Left ventricle myocardium inferior (tissue), 1 donor: ENCODE results near the gene LRRC7. TPM values are rescaled to one million over a fixed set of nuclear protein-coding genes. Genes with fewer than 3 reads are reported as not detected.

Experiments
- DNase-seq: peaks from one replicate; pipeline ENCODE4 v3.0.0-alpha.2; 2020
- H3K27ac ChIP-seq: fragments of 200-600 bp; replicated peaks from 2 replicates; pipeline ENCODE4 v1.8.0; 2021
- H3K27me3 ChIP-seq: fragments of 200-600 bp; 2 replicates; pipeline ENCODE4 v1.8.0; 2021; ENCODE audit warnings: low read depth
- H3K36me3 ChIP-seq: fragments of 200-600 bp; 2 replicates; pipeline ENCODE4 v1.8.0; 2021
- H3K4me1 ChIP-seq: fragments of 200-600 bp; 2 replicates; pipeline ENCODE4 v1.8.0; 2021
- H3K4me3 ChIP-seq: fragments of 200-600 bp; 2 replicates; pipeline ENCODE4 v1.8.0; 2021; ENCODE audit warnings: mild to moderate bottlenecking, moderate library complexity
- H3K9me3 ChIP-seq: fragments of 200-600 bp; replicated peaks from 2 replicates; pipeline ENCODE4 v1.8.0; 2021
- intact Hi-C: fragments of 100-400 bp; cut with micrococcal nuclease; formaldehyde crosslinking; loops from one replicate; pipeline ENCODE4 v1.11.0; 2022
- total RNA-seq: library from RNA; stranded (reverse); fragmentation: NEBNext Ultra II Directional; extraction: Animal tissue kit (Norgen Biotek cat#: 25700); gene quantifications from one replicate; pipeline ENCODE4 v1.2.1, GENCODE V29; 2021
- TF ChIP-seq, protein P1 (sequence below): fragments of 200-600 bp; IDR thresholded peaks from 2 replicates; pipeline ENCODE4 v1.8.0; 2021; ENCODE audit warnings: antibody characterized with exemption, mild to moderate bottlenecking, borderline replicate concordance
- donor health status: DM: no; HTN: yes; CAD: no; lungs with severe emphysema.

Gene LRRC7
- total RNA-seq, 1 donor from 2014 or later = 0.44 TPM

DNA sequence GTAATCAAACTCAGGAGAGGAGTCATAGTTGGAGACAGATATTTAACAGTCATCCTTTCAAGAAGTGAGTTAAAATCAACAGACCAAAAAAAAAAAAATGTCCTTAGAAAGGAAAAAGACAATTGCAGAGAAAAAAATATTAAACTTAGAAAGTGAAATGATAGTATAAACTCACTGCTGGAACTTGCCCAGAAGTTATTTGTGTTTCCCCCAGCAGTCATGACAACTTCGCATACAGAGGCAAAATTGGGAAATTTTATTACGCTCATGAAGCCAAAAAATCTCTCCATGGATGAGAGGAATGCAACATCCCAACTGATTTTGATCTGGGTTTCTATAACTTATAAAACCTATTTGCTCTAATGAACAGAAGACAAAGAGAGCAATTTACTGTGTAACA is 198.2 kb downstream of the LRRC7 start:
- H3K36me3 ChIP-seq = no peaks in the 10 kb centered on the region
- H3K9me3 ChIP-seq = no peaks in the 10 kb centered on the region
- intact Hi-C loops = no loop called here
- no peak for DNase-seq
- no peaks in the 10 kb centered on the region for H3K4me1 ChIP-seq
- no peak overlapping the region for H3K27ac ChIP-seq
- H3K27me3 ChIP-seq = no peaks in the 10 kb centered on the region
- TF ChIP-seq, protein P1, sequence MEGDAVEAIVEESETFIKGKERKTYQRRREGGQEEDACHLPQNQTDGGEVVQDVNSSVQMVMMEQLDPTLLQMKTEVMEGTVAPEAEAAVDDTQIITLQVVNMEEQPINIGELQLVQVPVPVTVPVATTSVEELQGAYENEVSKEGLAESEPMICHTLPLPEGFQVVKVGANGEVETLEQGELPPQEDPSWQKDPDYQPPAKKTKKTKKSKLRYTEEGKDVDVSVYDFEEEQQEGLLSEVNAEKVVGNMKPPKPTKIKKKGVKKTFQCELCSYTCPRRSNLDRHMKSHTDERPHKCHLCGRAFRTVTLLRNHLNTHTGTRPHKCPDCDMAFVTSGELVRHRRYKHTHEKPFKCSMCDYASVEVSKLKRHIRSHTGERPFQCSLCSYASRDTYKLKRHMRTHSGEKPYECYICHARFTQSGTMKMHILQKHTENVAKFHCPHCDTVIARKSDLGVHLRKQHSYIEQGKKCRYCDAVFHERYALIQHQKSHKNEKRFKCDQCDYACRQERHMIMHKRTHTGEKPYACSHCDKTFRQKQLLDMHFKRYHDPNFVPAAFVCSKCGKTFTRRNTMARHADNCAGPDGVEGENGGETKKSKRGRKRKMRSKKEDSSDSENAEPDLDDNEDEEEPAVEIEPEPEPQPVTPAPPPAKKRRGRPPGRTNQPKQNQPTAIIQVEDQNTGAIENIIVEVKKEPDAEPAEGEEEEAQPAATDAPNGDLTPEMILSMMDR = no peak
- no peak overlapping the region for H3K4me3 ChIP-seq

DNA sequence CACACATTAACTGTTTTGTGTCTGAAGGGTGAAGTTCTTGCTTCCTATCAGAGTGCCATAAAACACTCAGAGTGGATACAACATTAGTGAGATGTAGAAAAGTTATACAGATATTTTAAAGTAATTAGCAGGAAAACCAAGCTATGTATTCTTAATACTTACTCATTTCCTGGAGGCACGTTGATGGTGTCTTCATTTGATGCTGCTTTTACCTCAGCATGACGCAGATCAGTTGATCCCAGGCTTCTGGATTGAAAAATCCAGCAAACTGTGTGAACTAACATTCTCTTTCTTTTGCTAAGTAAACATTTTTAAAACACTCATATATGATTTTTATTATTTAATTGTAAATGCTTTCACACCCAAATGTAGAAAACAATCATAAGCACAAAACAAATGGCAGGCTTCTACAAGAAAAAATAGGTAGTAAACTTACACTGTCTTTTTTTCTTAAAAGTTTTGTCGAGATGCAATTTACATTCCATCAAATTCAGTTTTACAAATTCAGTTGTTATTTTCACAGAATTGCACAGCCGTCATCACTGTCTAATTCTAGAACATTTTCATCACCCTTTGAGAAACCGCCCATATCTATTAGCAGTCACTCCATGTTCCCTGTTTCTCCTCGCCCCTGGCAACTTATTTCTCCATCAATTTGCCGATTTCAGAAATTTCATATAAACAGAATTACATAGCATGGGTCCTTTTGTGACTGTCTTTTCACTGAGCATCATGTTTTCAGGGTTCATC is 198.9 kb downstream of the LRRC7 start:
- TF ChIP-seq, protein P1 = no peak
- no peaks in the 10 kb centered on the region for H3K27me3 ChIP-seq
- no peaks in the 10 kb centered on the region for H3K9me3 ChIP-seq
- no peaks in the 10 kb centered on the region for H3K36me3 ChIP-seq
- no peaks in the 10 kb centered on the region for H3K4me1 ChIP-seq
- DNase-seq = no peak
- H3K4me3 ChIP-seq = no peak overlapping the region
- intact Hi-C loops = no loop called here
- H3K27ac ChIP-seq = no peak overlapping the region

DNA sequence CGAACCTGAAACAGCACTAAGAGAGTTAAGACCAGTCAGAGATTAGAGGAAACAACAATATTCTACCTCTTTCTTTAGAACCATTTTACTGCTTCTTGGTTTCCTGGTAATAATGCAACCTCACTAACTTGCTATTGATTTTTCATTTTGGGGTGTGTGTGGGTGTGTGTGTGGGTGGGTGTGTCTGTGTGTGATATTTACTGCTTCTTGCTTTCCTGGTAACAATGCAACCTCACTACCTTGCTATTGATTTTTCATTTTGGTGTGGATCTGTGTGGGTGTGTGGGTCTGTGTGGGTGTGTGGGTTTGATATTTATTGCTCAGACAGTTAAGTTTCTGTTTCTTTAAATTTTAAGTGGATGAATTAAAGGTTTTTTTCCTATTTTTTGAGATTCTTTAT is 208.8 kb downstream of the LRRC7 start:
- no peaks in the 10 kb centered on the region for H3K36me3 ChIP-seq
- H3K9me3 ChIP-seq = no peaks in the 10 kb centered on the region
- DNase-seq = no peak
- TF ChIP-seq, protein P1 = no peak
- H3K27me3 ChIP-seq = no peaks in the 10 kb centered on the region
- H3K27ac ChIP-seq = no peak overlapping the region
- intact Hi-C loops = no loop called here
- no peaks in the 10 kb centered on the region for H3K4me1 ChIP-seq
- no peak overlapping the region for H3K4me3 ChIP-seq

DNA sequence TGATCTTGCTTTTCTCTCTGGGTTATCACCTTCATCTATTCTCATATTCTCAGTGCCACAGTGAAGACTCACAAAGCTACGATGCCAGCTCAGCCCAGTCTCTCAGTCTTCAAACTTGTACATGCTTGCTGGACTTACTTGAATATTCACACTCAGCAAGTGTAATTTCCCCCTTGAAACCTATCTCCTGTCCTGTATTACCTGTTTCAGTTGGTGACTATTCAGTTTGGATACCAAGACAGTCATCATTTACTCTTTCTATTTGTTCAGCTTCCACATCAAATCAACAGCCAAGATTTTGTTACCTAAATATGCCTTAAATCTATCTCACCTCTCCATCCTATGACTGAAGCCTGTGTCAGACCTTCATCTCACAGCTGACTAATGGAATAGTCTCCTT is 209.7 kb downstream of the LRRC7 start:
- intact Hi-C loops = no loop called here
- no peaks in the 10 kb centered on the region for H3K4me1 ChIP-seq
- H3K4me3 ChIP-seq = no peak overlapping the region
- DNase-seq = no peak
- no peaks in the 10 kb centered on the region for H3K27me3 ChIP-seq
- no peak overlapping the region for H3K27ac ChIP-seq
- H3K36me3 ChIP-seq = no peaks in the 10 kb centered on the region
- TF ChIP-seq, protein P1 = no peak
- no peaks in the 10 kb centered on the region for H3K9me3 ChIP-seq

DNA sequence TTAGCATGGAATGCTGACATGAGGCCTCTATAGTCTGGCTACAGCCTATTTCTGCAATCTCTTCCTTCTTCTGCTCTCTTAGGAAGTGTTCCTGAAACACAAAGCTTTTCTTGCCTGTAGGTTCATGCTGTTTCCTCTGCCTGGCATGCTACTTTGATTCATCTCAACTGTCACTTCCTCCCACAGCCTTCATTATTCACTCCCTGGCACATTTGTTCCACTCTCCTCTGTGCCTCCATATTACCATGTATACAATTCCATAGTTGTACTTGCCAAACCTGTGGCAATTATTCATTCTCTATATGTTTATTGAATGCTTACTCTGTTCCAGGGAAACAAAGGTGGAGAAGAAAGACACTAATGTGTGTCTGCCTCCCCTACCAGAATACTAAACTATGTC is 210.2 kb downstream of the LRRC7 start:
- H3K4me1 ChIP-seq = no peaks in the 10 kb centered on the region
- H3K27me3 ChIP-seq = no peaks in the 10 kb centered on the region
- TF ChIP-seq, protein P1 = no peak
- intact Hi-C loops = no loop called here
- no peak overlapping the region for H3K4me3 ChIP-seq
- DNase-seq = no peak
- no peak overlapping the region for H3K27ac ChIP-seq
- H3K36me3 ChIP-seq = no peaks in the 10 kb centered on the region
- H3K9me3 ChIP-seq = no peaks in the 10 kb centered on the region
